ENCODE results near the gene AIG1. TPM values are rescaled to one million over a fixed set of nuclear protein-coding genes. Genes with fewer than 3 reads are reported as not detected.

Gene AIG1
- total and polyA plus RNA-seq, 2 of the 13 experiments (the other 11 are each of a cell fraction or from before 2014, with no cell fraction given) = 115 to 197 TPM

- TF ChIP-seq ZBTB8A (CRISPR knock-in tag; IDR thresholded peaks at IDR 0.05; ENCODE audit: borderline replicate concordance, low read depth) (no peak), HNF4A (CRISPR knock-in tag; IDR thresholded peaks at IDR 0.05) (no peak), DMAP1 (CRISPR knock-in tag; IDR thresholded peaks at IDR 0.05) (no peak), KDM5A (IDR thresholded peaks at IDR 0.05; ENCODE audit: borderline replicate concordance, low read length) (no peak), ZNF30 (CRISPR knock-in tag; IDR thresholded peaks at IDR 0.05) (no peak), REST (IDR thresholded peaks at IDR 0.05; ENCODE audit: borderline replicate concordance in 1 of 2, low read depth in 1 of 2, low read length in 2 of 2) (no peak), GLI4 (CRISPR knock-in tag; IDR thresholded peaks at IDR 0.05; ENCODE audit: borderline replicate concordance) (no peak), ZNF790 (CRISPR knock-in tag; IDR thresholded peaks at IDR 0.05; ENCODE audit: borderline replicate concordance) (no peak), TBX2 (CRISPR knock-in tag; IDR thresholded peaks at IDR 0.05; ENCODE audit: borderline replicate concordance) (no peak), ZNF142 (CRISPR knock-in tag; IDR thresholded peaks at IDR 0.05) (no peak), SMAD9 (CRISPR knock-in tag; IDR thresholded peaks at IDR 0.05) (no peak), ZSCAN21 (CRISPR knock-in tag; IDR thresholded peaks at IDR 0.05; ENCODE audit: borderline replicate concordance) (no peak)
- BruUV-seq (replicated peaks) = no TSS peak
- WGBS (ENCODE audit: low lambda C conversion rate) = 92% methylated on average over 3 of the region's 3 CpGs
- peaks cover 0 to 20% of the 10 kb centered on the region in 2 experiments; a peak in 3 of 5 replicates for H3K36me3 ChIP-seq (replicated peaks in 1 of 2; ENCODE audit: control insufficient read depth in 1 of 2, insufficient read depth in 2 of 2, low read length in 2 of 2)
- H3K27ac ChIP-seq (ENCODE audit: extremely low read length, insufficient read depth, low read length) = no peak overlapping the region
- ChIA-PET POLR2A (no interaction called here), CTCF (ENCODE audit: low intra/inter-chr PET ratio, low total read pairs) (no interaction called here)
- no peak overlapping the region for H3K9ac ChIP-seq (ENCODE audit: insufficient read depth, low read depth, low read length)
- H4K20me1 ChIP-seq (ENCODE audit: insufficient read depth, low read length) = no peaks in the 10 kb centered on the region
- no peak overlapping the region for H3K4me3 ChIP-seq (replicated peaks in 1 of 3; ENCODE audit: insufficient read depth in 1 of 3, low read depth in 2 of 3, low read length in 3 of 3)
- H3K27me3 ChIP-seq (ENCODE audit: control insufficient read depth in 1 of 2, insufficient read depth in 2 of 2, low read length in 2 of 2) = no peaks in the 10 kb centered on the region
- peaks cover 8% of the 10 kb centered on the region; the same call in 1 of the 2 replicates for H3K9me3 ChIP-seq (ENCODE audit: low read length)
- in situ Hi-C loops (cut with HindIII; ENCODE audit: extremely low pct_ligation_motif_present, low pct_unique_long_range_greater_than_20kb) = no loop called here
- DNase-seq (ENCODE audit: low spot score) = no peak
- H2AFZ ChIP-seq (ENCODE audit: low read length) = no peak overlapping the region
- no peak overlapping the region for H3K4me2 ChIP-seq (ENCODE audit: low read depth, low read length)
- intact Hi-C loops (cut with micrococcal nuclease; ENCODE audit: unreplicated experiment) = no loop called here
- no peak for FAIRE-seq
- H3K79me2 ChIP-seq (ENCODE audit: insufficient read depth, low read length) = no peaks in the 10 kb centered on the region
- ATAC-seq = no peak
- H3K4me1 ChIP-seq (ENCODE audit: insufficient read depth, low read length) = no peaks in the 10 kb centered on the region
Observed at GRCh38 chr6:143179096-143179495, 118.4 kb downstream of the AIG1 start.

Measured in HepG2 (cell line).